ENCODE results near the gene ADISSP.

The ADISSP gene

GRCh38 chr20:3755814-3756480, 11.6 kb downstream of the ADISSP start:
- no peak for FAIRE-seq
- DNase-seq (ENCODE audit: insufficient read length, low spot score), result no peak

GRCh38 chr20:3755269-3755668, 12.3 kb downstream of the ADISSP start:
- no peak for DNase-seq (ENCODE audit: insufficient read length, low spot score)
- no peak for FAIRE-seq

GRCh38 chr20:3754276-3754630, 13.3 kb downstream of the ADISSP start:
- DNase-seq (ENCODE audit: insufficient read length, low spot score) (no peak), FAIRE-seq (no peak)

- DNase-seq (ENCODE audit: insufficient read length, low spot score), result no peak
- no peak for FAIRE-seq
Observed at GRCh38 chr20:3753501-3754275, 13.9 kb downstream of the ADISSP start.

- DNase-seq (ENCODE audit: insufficient read length, low spot score), result peak; percentile 74
- FAIRE-seq, result peak; percentile 67
Observed at GRCh38 chr20:3753098-3753497, 14.5 kb downstream of the ADISSP start.

- DNase-seq (ENCODE audit: insufficient read length, low spot score) (no peak), FAIRE-seq (no peak)
Observed at GRCh38 chr20:3752386-3752759, 15.2 kb downstream of the ADISSP start.

- FAIRE-seq, result no peak
- DNase-seq (ENCODE audit: insufficient read length, low spot score), result no peak
Observed at GRCh38 chr20:3751675-3752385, 15.7 kb downstream of the ADISSP start.

- FAIRE-seq, result no peak
- no peak for DNase-seq (ENCODE audit: insufficient read length, low spot score)
Observed at GRCh38 chr20:3751305-3751674, 16.3 kb downstream of the ADISSP start.

- no peak for FAIRE-seq
- no peak for DNase-seq (ENCODE audit: insufficient read length, low spot score)
Observed at GRCh38 chr20:3749689-3750531, 17.6 kb downstream of the ADISSP start.

GRCh38 chr20:3749087-3749688, 18.4 kb downstream of the ADISSP start:
- DNase-seq (ENCODE audit: insufficient read length, low spot score) (no peak), FAIRE-seq (no peak)

GRCh38 chr20:3748073-3748472, 19.5 kb downstream of the ADISSP start:
- FAIRE-seq, result no peak

GRCh38 chr20:3747471-3747870, 20.1 kb downstream of the ADISSP start:
- FAIRE-seq, result no peak
- DNase-seq (ENCODE audit: insufficient read length, low spot score), result no peak

More at GRCh38 chr20:3748073-3748472, 19.5 kb downstream of the ADISSP start:
- no peak for DNase-seq (ENCODE audit: insufficient read length, low spot score)

- FAIRE-seq (peak; percentile 36), DNase-seq (ENCODE audit: insufficient read length, low spot score) (no peak)
Observed at GRCh38 chr20:3745686-3746173, 21.8 kb downstream of the ADISSP start.

GRCh38 chr20:3744806-3745685, 22.5 kb downstream of the ADISSP start:
- FAIRE-seq, result no peak
- no peak for DNase-seq (ENCODE audit: insufficient read length, low spot score)

GRCh38 chr20:3744037-3744436, 23.5 kb downstream of the ADISSP start:
- DNase-seq (ENCODE audit: insufficient read length, low spot score) (no peak), FAIRE-seq (no peak)

- FAIRE-seq (no peak), DNase-seq (ENCODE audit: insufficient read length, low spot score) (no peak)
Observed at GRCh38 chr20:3743251-3743650, 24.3 kb downstream of the ADISSP start.

GRCh38 chr20:3741836-3742458, 25.6 kb downstream of the ADISSP start:
- DNase-seq (ENCODE audit: insufficient read length, low spot score) (no peak), FAIRE-seq (no peak)

- DNase-seq (ENCODE audit: insufficient read length, low spot score) (no peak), FAIRE-seq (no peak)
Observed at GRCh38 chr20:3740615-3741301, 26.8 kb downstream of the ADISSP start.

Measured in HTR-8/SVneo (cell line).